HCT116 (cell line): ENCODE measurements around the gene GRAMD4. TPM values are rescaled to one million over a fixed set of nuclear protein-coding genes. Genes with fewer than 3 reads are reported as not detected.

Experiments
- ATAC-seq: fragments of 200-7000 bp; cut with Tn5 transposase; 2 replicates; pipeline ENCODE4 v1.9.1; 2020; ENCODE audit warnings: mild to moderate bottlenecking, moderate library complexity
- BruUV-seq: library from RNA; stranded (reverse); fragments of 400-500 nt; replicated peaks from 2 replicates; lab custom pipeline; 2021; lab: Mats Ljungman, UMichigan
- CTCF ChIA-PET: fragments of 300-600 bp; sonication (Branson Sonifier 250); formaldehyde crosslinking; loops from one replicate; lab custom pipeline; 2021; ENCODE audit warnings: antibody characterized with exemption; lab: Charles Lee
- POLR2A ChIA-PET: fragments of 300-600, 350-600 bp; sonication (Branson Sonifier 250); formaldehyde crosslinking; loops from one replicate; lab custom pipeline; 2021; ENCODE audit warnings: antibody characterized with exemption; lab: Charles Lee
- RAD21 ChIA-PET, 2 experiments: fragments of 300-600 bp; sonication (Branson Sonifier 250); formaldehyde crosslinking; loops; one replicate each; lab custom pipeline; 2023; ENCODE audit warnings: low total read pairs in 2 of 2; ENCODE audit not compliant: uncharacterized antibody in 2 of 2, unreplicated experiment in 2 of 2, low non-redundant PET in 1 of 2; lab: Charles Lee
- DNase-seq: peaks from one replicate; pipeline ENCODE4 v3.0.0-alpha.2; 2010; ENCODE audit warnings: low read depth, low spot score
- H2AFZ ChIP-seq: fragments of 200-600 bp; shearing (Covaris generic), sonication (generic); 2 replicates; pipeline ENCODE4 v1.6.1; 2017; ENCODE audit warnings: low read depth, mixed run types, mixed read lengths, antibody characterized with exemption, low read length; ENCODE audit not compliant: poor library complexity, severe bottlenecking
- H3K27ac ChIP-seq: 2 replicates; pipeline ENCODE4 v1.5.1; 2012; ENCODE audit warnings: low read depth, low read length
- H3K27me3 ChIP-seq: fragments of 200-600 bp; sonication (generic); 2 replicates; pipeline ENCODE4 v1.6.1; 2016; ENCODE audit warnings: mixed run types, low read length, mixed read lengths; ENCODE audit not compliant: insufficient read depth
- H3K36me3 ChIP-seq, 2 experiments: fragments of 200-500 bp in 1 of 2; fragments of 200-600 bp in 1 of 2; sonication (Bioruptor generic) in 1 of 2; sonication (generic) in 1 of 2; 2 replicates each; pipeline versions ENCODE4 v1.5.1 to v1.6.1; 2014 to 2016; ENCODE audit warnings: low read length in 2 of 2, inconsistent platforms in 1 of 2, mixed read lengths in 1 of 2, mixed run types in 1 of 2; ENCODE audit not compliant: insufficient read depth in 2 of 2, control insufficient read depth in 1 of 2
- H3K4me1 ChIP-seq, 2 experiments: fragments of 200-600 bp in 1 of 2; sonication (generic) in 1 of 2; 2 replicates each; pipeline versions ENCODE4 v1.5.1 to v1.6.1; 2012 to 2017; ENCODE audit warnings: low read length in 2 of 2, inconsistent platforms in 1 of 2, mild to moderate bottlenecking in 1 of 2, mixed read lengths in 1 of 2, mixed run types in 1 of 2, moderate library complexity in 1 of 2; ENCODE audit not compliant: insufficient read depth in 2 of 2, control insufficient read depth in 1 of 2
- H3K4me2 ChIP-seq: fragments of 200-600 bp; sonication (generic); 2 replicates; pipeline ENCODE4 v1.6.1; 2017; ENCODE audit warnings: mixed run types, low read length, mixed read lengths
- H3K4me3 ChIP-seq, 2 experiments: fragments of 200-600 bp in 1 of 2; sonication (generic) in 1 of 2; replicated peaks in 1 of 2; 2 replicates each; pipeline ENCODE4 v1.5.1; 2011 to 2016; ENCODE audit warnings: low read length in 2 of 2, control low read depth in 1 of 2, low read depth in 1 of 2, mild to moderate bottlenecking in 1 of 2, mixed read lengths in 1 of 2, mixed run types in 1 of 2
- H3K79me2 ChIP-seq: fragments of 200-600 bp; sonication (generic); 2 replicates; pipeline ENCODE4 v1.6.1; 2017; ENCODE audit warnings: mild to moderate bottlenecking, mixed run types, low read length, moderate library complexity, mixed read lengths; ENCODE audit not compliant: insufficient read depth
- H3K9ac ChIP-seq: fragments of 200-600 bp; sonication (generic); 2 replicates; pipeline ENCODE4 v1.6.1; 2016; ENCODE audit warnings: low read length, mixed read lengths
- H3K9me2 ChIP-seq: fragments of 200-600 bp; sonication (generic), shearing (Covaris generic); 2 replicates; pipeline ENCODE4 v1.6.1; 2017; ENCODE audit warnings: mixed run types, mild to moderate bottlenecking, moderate library complexity; ENCODE audit not compliant: insufficient read depth
- H3K9me3 ChIP-seq, 2 experiments: fragments of 200-500 bp in 1 of 2; fragments of 200-600 bp in 1 of 2; sonication (Bioruptor generic) in 1 of 2; sonication (generic) in 1 of 2; 2 replicates each; pipeline ENCODE4 v1.6.1; 2014 to 2017; ENCODE audit warnings: low read length in 2 of 2, mixed read lengths in 2 of 2, inconsistent platforms in 1 of 2, low read depth in 1 of 2, mild to moderate bottlenecking in 1 of 2, mixed run types in 1 of 2, moderate library complexity in 1 of 2; ENCODE audit not compliant: control insufficient read depth in 1 of 2, insufficient read depth in 1 of 2
- H4K20me1 ChIP-seq: fragments of 200-600 bp; sonication (generic), shearing (Covaris generic); 2 replicates; pipeline ENCODE4 v1.6.1; 2017; ENCODE audit warnings: mixed run types, mild to moderate bottlenecking, moderate library complexity; ENCODE audit not compliant: insufficient read depth
- CBX3 ChIP-seq: IDR thresholded peaks from 2 replicates; pipeline ENCODE4 v1.6.1; 2012; ENCODE audit warnings: low read depth
- CEBPB ChIP-seq: IDR thresholded peaks from 2 replicates; pipeline ENCODE4 v1.6.1; 2012; ENCODE audit warnings: low read depth
- EGR1 ChIP-seq: IDR thresholded peaks from 2 replicates; pipeline ENCODE4 v1.6.1; 2012; ENCODE audit warnings: low read depth
- ELF1 ChIP-seq: IDR thresholded peaks from 2 replicates; pipeline ENCODE4 v1.6.1; 2012; ENCODE audit warnings: low read depth, borderline replicate concordance
- EZH2 ChIP-seq: fragments of 200-600 bp; sonication (generic); IDR thresholded peaks from 2 replicates; pipeline ENCODE4 v1.6.1; 2017; ENCODE audit warnings: antibody characterized with exemption, mixed run types
- JUND ChIP-seq: IDR thresholded peaks from 2 replicates; pipeline ENCODE4 v1.6.1; 2012
- POLR2A ChIP-seq: IDR thresholded peaks from 2 replicates; pipeline ENCODE4 v1.7.0; 2011; ENCODE audit warnings: borderline replicate concordance; ENCODE audit not compliant: insufficient read depth, insufficient read length; ENCODE audit errors: extremely low read depth
- SIN3A ChIP-seq: IDR thresholded peaks from 2 replicates; pipeline ENCODE4 v1.6.1; 2012; ENCODE audit warnings: low read depth
- SP1 ChIP-seq: IDR thresholded peaks from 2 replicates; pipeline ENCODE4 v1.6.1; 2012; ENCODE audit warnings: low read depth
- TCF7L2 ChIP-seq: IDR thresholded peaks from 2 replicates; pipeline ENCODE4 v1.7.0; 2011; ENCODE audit warnings: borderline replicate concordance, inconsistent platforms; ENCODE audit not compliant: insufficient read depth, insufficient read length; ENCODE audit errors: extremely low read depth
- ZFX ChIP-seq: fragments of 450-650 bp; IDR thresholded peaks from 2 replicates; pipeline ENCODE4 v1.6.1; 2017
- ZNF274 ChIP-seq: fragments of 200-500 bp; sonication (Bioruptor generic); IDR thresholded peaks from 2 replicates; pipeline ENCODE4 v1.6.1; 2014; ENCODE audit warnings: mild to moderate bottlenecking, low read depth, low read length, inconsistent platforms
- intact Hi-C: fragments of 100-400 bp; cut with micrococcal nuclease; formaldehyde crosslinking; loops from 2 replicates; pipeline ENCODE4 v1.10.0; 2022
- total RNA-seq: library from RNA; stranded (reverse); gene quantifications from one replicate; pipeline ENCODE4 v1.2.1, GENCODE V29; 2021; ENCODE audit not compliant: unreplicated experiment
- TF ChIP-seq, protein P1 (sequence below): IDR thresholded peaks from 2 replicates; pipeline ENCODE4 v1.6.1; 2012
- TF ChIP-seq, protein P2 (sequence below): IDR thresholded peaks from 2 replicates; pipeline ENCODE4 v1.6.1; 2012
- TF ChIP-seq, protein P3 (sequence below): IDR thresholded peaks from 2 replicates; pipeline ENCODE4 v1.6.1; 2011; ENCODE audit warnings: mild to moderate bottlenecking, low read length, moderate library complexity; ENCODE audit not compliant: insufficient replicate concordance; ENCODE audit errors: extremely low read depth
- TF ChIP-seq, protein P4 (sequence below): IDR thresholded peaks from 2 replicates; pipeline ENCODE4 v1.6.1; 2012; ENCODE audit warnings: low read depth

GRAMD4 gene
- total RNA-seq, 1 experiment from 2014 or later: 25.8 TPM

GRCh38 chr22:46695346-46696228, 75.4 kb downstream of the GRAMD4 start:
- TF ChIP-seq ZFX: no peak
- TF ChIP-seq ZNF274: no peak
- TF ChIP-seq, protein P1, sequence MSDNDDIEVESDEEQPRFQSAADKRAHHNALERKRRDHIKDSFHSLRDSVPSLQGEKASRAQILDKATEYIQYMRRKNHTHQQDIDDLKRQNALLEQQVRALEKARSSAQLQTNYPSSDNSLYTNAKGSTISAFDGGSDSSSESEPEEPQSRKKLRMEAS: no peak
- TF ChIP-seq JUND: no peak
- TF ChIP-seq EGR1: no peak
- no peak for TF ChIP-seq CEBPB
- TF ChIP-seq POLR2A: no peak
- TF ChIP-seq, protein P2, sequence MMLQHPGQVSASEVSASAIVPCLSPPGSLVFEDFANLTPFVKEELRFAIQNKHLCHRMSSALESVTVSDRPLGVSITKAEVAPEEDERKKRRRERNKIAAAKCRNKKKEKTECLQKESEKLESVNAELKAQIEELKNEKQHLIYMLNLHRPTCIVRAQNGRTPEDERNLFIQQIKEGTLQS: no peak
- ATAC-seq (no peak), DNase-seq (no peak)
- Histone ChIP-seq H2AFZ (no peak overlapping the region), H3K4me3 (no peak overlapping the region), H4K20me1 (no peaks in the 10 kb centered on the region), H3K9me2 (no peaks in the 10 kb centered on the region), H3K4me2 (no peak overlapping the region), H3K27me3 (no peaks in the 10 kb centered on the region), H3K79me2 (no peaks in the 10 kb centered on the region), H3K9ac (no peak overlapping the region), H3K27ac (no peak overlapping the region), H3K4me1 (no peaks in the 10 kb centered on the region), H3K36me3 (peaks cover 9 to 35% of the 10 kb centered on the region in 2 experiments), H3K9me3 (no peaks in the 10 kb centered on the region)
- RAD21 ChIA-PET: no interaction called here
- CTCF ChIA-PET: no interaction called here
- intact Hi-C loops: no loop called here
- POLR2A ChIA-PET: no interaction called here
- BruUV-seq: no TSS peak

DNA sequence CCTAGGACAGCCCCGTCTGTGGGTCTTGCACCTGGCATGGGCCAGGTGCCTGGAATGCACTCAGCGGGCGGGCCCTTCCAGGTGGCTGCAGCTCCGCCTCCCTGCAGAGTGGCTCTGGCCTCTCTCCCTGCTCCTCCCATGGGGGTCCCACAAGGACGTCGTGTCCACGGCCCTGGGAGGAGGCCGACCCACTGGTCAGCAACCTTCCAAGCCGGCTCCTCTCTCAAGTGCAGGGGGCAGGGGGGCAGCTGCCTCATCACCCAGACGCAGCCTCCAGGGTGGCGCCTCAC, 76.0 kb downstream of the GRAMD4 start:
- Histone ChIP-seq H3K4me1 (no peaks in the 10 kb centered on the region), H2AFZ (no peak overlapping the region), H3K9me3 (no peaks in the 10 kb centered on the region), H3K27ac (no peak overlapping the region), H3K27me3 (no peaks in the 10 kb centered on the region), H3K36me3 (peaks cover 9 to 33% of the 10 kb centered on the region in 2 experiments), H3K9ac (no peak overlapping the region), H3K4me2 (no peak overlapping the region), H3K4me3 (no peak overlapping the region), H4K20me1 (no peaks in the 10 kb centered on the region), H3K9me2 (no peaks in the 10 kb centered on the region), H3K79me2 (no peaks in the 10 kb centered on the region)
- ChIA-PET CTCF (no interaction called here), RAD21 (no interaction called here), POLR2A (no interaction called here)
- no TSS peak for BruUV-seq
- intact Hi-C loops: no loop called here
- no peak for DNase-seq
- no peak for ATAC-seq
- TF ChIP-seq TCF7L2: no peak
- TF ChIP-seq, protein P3, sequence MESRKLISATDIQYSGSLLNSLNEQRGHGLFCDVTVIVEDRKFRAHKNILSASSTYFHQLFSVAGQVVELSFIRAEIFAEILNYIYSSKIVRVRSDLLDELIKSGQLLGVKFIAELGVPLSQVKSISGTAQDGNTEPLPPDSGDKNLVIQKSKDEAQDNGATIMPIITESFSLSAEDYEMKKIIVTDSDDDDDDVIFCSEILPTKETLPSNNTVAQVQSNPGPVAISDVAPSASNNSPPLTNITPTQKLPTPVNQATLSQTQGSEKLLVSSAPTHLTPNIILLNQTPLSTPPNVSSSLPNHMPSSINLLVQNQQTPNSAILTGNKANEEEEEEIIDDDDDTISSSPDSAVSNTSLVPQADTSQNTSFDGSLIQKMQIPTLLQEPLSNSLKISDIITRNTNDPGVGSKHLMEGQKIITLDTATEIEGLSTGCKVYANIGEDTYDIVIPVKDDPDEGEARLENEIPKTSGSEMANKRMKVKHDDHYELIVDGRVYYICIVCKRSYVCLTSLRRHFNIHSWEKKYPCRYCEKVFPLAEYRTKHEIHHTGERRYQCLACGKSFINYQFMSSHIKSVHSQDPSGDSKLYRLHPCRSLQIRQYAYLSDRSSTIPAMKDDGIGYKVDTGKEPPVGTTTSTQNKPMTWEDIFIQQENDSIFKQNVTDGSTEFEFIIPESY: no peak
- no peak for TF ChIP-seq POLR2A
- no peak for TF ChIP-seq ELF1
- no peak for TF ChIP-seq SP1
- TF ChIP-seq EZH2: no peak
- TF ChIP-seq CBX3: no peak
- no peak for TF ChIP-seq ZFX
- no peak for TF ChIP-seq SIN3A
- TF ChIP-seq, protein P4, sequence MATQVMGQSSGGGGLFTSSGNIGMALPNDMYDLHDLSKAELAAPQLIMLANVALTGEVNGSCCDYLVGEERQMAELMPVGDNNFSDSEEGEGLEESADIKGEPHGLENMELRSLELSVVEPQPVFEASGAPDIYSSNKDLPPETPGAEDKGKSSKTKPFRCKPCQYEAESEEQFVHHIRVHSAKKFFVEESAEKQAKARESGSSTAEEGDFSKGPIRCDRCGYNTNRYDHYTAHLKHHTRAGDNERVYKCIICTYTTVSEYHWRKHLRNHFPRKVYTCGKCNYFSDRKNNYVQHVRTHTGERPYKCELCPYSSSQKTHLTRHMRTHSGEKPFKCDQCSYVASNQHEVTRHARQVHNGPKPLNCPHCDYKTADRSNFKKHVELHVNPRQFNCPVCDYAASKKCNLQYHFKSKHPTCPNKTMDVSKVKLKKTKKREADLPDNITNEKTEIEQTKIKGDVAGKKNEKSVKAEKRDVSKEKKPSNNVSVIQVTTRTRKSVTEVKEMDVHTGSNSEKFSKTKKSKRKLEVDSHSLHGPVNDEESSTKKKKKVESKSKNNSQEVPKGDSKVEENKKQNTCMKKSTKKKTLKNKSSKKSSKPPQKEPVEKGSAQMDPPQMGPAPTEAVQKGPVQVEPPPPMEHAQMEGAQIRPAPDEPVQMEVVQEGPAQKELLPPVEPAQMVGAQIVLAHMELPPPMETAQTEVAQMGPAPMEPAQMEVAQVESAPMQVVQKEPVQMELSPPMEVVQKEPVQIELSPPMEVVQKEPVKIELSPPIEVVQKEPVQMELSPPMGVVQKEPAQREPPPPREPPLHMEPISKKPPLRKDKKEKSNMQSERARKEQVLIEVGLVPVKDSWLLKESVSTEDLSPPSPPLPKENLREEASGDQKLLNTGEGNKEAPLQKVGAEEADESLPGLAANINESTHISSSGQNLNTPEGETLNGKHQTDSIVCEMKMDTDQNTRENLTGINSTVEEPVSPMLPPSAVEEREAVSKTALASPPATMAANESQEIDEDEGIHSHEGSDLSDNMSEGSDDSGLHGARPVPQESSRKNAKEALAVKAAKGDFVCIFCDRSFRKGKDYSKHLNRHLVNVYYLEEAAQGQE: no peak
